ENCODE results near the gene CD164.
"Not testable (repeated sequence)": the region's sequence is repeated elsewhere in the genome, so short reads cannot be mapped to it uniquely, and the experiment has no call there.

CD164 gene

DNA sequence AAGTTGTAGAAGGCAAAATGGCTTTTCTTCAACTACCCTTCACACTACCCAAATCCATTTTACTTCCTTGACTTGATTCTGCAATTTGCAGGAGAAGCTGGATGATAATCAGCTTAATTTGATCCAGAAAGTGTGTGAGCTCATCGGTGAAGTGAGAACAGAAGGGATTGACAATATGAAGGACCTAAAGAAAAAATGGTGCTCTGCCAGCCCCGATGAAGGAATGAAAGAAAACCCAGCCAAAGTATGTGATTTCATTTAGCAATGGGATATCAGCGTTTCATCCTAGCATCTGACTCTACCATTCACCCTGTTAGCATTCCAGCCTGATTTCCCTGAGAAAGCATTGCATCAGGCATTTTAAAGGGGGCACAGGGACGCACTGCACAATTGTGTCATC, 41.5 kb downstream of the CD164 start:
- no peak for DNase-seq

DNA sequence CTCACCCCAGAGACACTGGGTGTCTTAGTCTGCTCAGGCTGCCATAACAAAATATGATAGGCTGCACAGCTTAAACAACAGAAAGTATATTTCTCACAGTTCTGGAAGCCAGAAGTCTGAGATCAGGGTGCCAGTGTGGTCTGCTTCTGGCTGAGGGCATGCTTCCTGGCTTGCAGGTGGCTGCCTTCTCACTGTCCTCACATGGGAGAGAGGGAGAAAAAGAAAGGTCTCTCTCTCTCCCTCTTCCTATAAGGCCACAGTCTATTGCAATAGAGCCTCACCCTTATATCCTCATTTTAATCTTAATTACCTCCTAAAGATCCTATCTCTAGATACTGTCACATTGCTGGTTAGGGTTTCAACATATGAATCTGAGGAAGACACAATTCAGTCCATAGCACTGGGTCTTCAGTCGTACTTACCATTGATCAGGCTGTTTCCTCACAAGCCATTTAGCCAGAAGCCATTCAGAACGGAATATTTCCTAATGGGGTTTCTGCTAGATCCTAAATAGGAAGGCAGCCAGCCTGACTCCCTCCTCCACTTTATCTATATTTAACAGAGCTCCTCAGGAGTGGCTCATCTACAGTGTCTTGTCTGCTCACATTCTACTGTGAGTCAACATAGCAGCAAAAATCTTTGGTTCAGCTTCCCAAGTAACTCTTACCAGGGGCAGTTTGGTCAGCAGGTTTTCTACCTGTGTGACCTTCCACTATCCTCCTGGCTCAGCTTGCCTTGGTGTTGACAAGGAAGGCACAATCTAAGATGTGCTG, 42.2 kb downstream of the CD164 start:
- DNase-seq: peak; percentile 88

DNA sequence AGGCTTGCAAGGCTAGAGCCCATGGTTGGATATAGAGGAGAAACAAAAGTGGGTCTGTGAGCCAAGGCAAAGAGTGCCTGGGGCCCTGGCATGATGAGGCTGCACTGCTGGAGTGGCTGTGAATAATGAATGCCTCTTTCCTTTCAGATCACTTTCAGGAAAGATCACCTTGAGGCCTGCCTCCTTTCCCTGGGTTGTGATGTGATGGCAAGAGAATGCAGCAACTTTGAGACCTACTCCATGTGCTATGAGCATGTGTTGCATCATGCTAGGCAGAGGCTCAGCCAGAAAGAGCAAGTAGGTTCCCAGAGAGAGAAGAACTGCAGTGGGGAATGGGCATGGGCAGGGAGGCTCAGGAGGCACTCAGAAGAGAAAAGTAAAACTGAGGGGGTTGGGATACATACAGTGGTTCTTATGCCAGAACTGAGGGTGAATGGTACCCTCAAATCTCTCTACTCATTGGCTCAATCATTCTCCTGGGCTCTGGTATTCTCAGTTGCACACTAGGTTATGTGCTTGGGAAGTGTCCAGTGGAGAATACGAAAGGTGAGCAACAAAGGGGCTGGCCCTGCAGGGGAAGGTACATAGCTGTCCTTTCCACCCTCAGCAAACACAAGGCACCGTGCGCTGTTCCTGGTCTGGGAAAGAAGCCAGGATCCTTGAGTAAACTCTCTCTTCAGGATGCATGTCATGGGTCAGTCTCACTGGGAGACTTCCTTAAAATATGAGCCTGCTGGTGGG, 45.9 kb downstream of the CD164 start:
- DNase-seq: no peak

DNA sequence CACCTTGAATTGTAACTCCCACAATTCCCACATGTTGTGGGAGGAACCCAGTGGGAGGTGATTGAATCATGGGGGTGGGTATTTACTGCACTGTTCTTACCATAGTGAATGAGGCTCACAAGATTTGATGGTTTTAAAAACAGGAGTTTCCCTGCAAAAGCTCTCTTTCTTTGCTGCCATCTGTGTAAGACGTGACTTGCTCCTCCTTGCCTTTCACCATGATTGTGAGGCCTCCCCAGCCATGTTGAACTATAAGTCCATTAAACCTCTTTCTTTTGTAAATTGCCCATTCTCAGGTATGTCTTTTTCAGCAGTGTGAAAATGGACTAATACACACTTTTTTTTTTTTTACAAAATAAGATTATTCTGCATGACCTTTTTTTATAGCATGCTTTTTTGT, 48.4 kb downstream of the CD164 start:
- DNase-seq: not testable (repeated sequence)

DNA sequence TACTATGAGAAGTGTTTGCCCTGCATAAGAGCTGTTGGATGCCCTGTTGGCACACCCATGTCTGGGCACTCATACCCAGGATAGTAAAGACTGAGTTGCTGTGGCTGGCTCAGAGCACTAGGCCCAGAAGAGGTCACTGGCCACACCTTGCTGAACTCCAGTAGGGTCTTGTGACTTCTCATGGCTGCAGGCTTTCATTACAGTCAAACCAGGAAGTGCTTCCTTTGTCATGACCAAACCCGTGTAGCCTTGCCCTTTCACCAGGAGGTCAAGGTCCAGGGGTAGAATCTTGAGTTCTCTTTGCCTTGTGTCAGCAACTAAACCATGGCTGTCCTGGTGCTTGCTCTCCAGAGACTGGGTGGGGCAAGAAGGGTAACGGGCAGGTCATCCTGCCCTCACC, 49.5 kb downstream of the CD164 start:
- DNase-seq: no peak

DNA sequence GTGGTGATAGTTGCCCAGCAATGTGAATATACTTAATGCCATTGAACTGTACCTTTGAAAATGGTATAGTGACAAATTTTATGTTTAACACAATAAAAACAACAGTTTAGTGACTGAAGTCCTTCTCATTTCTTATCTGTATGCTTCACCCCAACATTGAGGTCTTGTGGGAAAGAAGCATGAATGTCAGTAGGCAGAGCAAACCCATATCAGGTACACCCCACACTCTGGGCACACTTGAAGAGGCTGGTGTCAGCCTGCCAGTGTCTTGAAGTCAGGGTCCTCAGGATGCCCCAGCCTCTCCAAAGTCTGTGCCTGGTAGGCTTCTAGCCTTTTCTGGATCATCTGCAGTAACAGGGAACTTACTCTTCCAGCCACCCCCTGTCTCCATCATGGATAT, 51.2 kb downstream of the CD164 start:
- DNase-seq: peak; percentile 82

DNA sequence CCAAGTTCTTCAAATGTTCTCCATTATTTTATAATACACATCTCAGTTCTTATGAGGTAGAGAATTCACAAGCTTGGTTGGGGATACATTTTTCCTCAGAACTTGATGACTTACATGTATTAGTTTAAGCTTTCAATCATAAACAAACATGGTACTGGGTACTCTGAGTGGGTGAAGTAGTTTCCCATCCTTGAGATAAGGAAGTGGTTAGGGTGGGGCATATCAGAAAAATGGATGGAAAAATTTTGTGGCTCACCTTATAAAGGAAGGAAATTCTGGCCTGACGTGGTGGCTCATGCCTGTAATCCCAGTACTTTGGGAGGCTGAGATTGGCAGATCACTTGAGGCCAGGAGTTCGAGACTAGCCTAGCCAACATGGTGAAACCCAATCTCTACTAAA, 52.0 kb downstream of the CD164 start:
- no peak for DNase-seq

DNA sequence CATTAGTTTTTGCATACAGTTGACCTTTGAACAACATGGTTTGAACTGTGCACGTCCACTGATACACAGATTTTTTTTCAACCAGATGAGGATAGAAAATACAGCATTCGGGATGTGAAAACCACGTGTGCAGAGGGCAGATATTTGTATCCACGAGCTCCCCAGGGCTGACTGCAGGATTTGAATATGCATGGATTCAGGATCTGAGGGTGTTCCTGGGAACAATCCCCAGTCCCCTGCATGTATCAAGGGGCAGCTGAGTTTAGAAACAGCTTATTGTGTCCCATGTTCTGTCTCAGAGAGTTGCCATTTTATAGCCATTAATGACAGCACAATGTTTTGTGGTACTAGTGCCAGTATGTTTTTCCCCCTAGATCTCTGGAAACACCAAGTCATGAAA, 53.6 kb downstream of the CD164 start:
- no peak for DNase-seq

DNA sequence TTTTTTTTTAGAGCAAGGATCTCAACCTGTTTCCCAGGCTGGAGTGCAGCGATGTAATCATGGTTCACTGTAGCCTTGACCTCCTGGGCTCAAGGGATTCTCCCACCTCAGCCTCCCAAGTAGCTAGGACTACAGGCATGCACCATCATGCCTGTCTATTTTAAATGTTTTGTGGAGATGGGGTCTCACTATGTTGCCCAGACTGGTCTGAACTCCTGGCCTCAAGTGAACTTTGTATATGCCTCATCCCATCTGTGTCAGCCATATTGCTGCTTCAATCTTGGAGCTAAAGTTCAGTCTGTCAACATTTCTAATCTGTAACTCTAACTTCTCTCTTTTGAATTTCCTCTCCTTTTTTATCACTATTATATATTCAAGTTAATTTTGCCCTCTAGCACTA, 54.3 kb downstream of the CD164 start:
- no peak for DNase-seq

DNA sequence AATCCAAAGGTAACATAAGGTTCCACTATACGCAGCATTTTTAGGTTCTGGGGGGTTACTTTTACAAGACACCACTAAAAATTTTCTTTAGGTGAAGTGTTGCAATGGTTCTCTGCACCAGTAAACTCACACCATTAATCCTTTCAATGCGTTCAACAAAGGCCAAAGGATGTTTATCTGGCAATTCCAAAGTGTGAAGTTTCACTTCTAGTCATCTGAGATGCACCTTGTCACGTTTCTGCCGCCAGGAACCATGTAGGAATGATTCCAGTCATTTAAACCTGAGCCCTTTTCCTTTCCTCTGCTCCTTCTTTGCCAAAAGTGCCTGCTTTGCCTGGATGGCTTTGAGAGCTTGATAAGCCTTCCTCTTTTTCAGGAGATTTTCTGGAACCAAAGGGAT, 54.8 kb downstream of the CD164 start:
- no peak for DNase-seq

DNA sequence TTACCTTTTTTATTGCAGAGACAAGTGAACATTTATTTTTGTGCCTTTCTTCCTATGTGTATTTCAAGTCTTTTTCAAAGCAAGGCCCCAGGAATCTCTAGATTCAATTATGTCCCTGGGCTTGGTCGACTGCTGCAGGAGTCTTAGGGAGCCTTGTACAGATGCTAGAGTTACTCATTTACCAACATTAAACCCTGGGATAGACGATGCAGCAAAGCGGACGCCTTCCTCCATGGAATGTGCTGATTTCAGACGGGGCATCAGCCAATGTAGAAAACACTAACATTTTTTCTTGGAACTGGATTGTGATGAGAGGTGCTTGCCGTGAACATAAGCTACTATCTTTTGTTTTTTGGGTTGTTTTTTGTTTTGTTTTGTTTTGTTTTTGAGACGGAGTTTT, 55.9 kb downstream of the CD164 start:
- no peak for DNase-seq

DNA sequence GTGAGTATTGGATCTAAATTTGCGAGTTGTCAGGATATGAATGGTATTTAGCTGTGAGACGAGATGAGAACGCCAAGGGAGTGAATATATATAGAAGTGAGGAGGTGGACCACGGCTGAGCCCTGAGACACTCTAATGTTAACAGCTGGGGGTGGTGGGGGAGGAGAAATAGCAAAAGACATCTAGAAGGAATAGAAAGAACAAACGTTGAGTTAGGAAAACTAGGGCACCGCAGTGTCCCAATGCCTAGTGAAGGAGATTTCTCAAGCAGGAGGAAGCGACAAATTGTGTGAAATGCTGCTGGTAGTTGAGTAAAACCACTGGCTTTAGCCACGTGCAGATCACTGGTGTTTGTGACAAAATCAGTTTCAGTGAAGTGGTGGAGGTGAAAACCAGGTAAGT, 56.9 kb downstream of the CD164 start:
- DNase-seq: no peak

DNA sequence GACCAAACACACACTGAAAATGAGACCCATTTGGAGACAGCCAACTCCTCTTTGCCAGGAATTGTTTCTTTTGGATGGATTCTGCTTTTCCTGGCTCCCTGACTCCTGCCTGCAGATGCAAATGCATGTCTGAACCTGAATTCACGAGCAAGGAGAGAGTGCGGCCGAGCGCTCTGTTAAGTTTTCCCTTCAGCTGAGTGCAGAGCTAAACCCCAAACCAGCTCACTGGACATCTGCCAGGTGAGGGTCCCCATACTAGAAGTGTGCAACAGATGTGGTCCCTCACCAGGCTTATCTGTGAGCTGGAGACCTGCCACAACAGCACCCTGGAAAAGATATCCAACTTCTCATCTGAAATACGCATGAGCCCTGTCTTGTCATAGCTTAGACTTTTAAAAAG, 59.0 kb downstream of the CD164 start:
- DNase-seq: peak; percentile 70

DNA sequence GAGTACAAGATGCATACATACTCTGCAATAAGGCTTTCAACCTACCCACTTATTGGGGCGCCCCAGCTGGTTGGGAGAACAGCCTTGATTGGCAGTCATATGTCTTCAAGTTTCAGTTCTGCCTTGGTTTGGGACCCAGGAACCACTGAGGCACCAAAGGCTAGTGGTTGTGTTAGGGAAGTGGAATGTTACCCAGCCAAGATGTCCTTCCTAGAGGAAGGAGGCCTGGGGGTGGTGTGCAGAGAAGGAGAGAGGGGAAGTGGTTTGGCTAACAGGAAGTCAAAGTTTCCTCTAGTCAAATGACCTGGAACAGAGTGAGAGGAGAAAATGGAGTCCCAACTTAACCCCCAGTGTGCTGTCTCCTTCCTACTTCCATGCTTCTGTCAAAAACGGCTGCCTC, 59.4 kb downstream of the CD164 start:
- peak; percentile 64 for DNase-seq

DNA sequence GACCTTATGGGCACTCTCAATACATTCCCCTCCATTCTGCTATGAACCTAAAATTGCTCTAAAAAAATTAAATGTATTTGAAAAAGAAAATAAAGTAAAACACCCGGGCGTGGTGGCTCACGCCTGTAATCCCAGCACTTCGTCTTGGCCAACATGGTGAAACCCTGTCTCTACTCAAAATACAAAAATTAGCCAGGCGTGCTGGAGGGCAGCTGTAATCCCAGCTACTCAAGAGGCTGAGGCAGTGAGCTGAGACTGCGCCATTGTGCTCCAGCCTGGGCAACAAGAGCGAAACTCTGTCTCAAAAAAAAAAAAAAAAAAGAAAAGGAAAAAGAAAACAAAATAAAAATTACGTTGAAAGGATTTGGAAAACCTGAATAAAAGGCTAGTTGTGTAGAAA, 60.5 kb downstream of the CD164 start:
- DNase-seq: no peak

DNA sequence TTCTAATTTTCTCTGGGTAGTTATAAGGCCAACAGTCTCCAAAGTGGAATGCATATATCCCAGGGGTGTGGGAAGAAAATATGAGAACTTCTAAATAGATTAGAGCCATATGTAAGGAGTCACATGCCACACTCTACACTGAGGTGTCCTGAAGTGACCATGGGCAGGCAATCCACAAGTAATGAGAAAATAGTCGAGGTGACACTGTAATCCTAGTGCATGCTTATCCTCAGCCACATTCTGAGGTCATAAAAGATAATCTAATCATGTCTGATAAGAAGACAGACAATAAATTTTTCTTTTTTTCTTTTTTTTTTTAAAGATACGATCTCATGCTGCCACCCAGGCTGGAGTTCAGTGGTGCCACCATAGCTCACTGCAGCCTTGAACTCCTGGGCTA, 62.2 kb downstream of the CD164 start:
- DNase-seq: no peak

DNA sequence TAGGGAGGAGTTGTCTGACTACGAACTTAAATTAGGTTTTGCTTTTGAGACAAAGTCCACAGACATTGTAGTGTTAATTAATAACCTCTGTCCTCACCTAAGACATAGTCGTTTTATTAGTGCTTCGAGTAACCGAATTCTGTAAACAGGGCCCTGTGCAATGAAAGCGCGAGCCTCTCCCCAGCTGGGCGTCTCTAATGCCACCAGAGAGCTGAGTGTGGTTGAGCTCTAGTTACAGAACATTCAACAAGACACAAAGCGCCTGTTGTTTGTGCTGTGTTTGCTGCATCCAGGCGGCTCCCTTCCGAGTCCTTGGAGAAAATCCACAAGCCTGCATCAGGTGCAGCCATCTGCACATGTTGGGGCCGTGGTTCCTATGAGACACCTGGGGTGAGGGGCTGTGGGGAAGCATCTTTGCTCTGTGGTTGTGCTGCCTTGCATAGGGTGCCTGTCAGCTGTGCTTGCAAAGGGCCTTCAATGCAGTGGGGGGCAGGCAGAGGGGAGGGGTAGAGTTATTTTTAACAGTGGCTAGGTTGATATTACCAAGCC, 63.9 kb downstream of the CD164 start:
- DNase-seq: no peak

DNA sequence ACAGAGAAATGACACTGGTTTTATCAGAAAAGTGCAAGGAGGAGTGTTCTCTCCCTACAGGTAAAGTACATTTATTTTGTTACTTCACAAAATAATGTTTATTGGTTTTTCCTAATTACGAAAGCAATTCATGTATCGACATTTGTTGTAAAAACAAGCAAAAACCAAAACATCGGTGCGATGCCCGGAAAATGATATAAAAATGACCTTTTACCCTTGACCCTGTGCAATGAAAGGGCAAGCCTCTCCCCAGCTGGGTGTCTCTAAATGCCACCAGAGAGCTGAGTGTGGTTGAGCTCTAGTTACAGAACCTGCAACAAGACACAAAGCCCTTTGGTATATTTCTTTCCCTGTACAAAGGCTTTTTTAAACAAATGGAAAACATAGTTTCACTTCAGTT, 65.4 kb downstream of the CD164 start:
- no peak for DNase-seq
